ENCODE measurements around the gene COL24A1. TPM values are rescaled to one million over a fixed set of nuclear protein-coding genes. Genes with fewer than 3 reads are reported as not detected.

Gene COL24A1
- total RNA-seq, 1 donor from 2014 or later: 0.21 TPM

- no peak for TF ChIP-seq CTCF (IDR thresholded peaks at IDR 0.05; ENCODE audit: insufficient read depth, low read length, poor library complexity, severe bottlenecking)
- H3K27me3 ChIP-seq (ENCODE audit: control insufficient read depth, insufficient read depth, low read length): no peaks in the 10 kb centered on the region
- H3K4me3 ChIP-seq (ENCODE audit: low read depth, low read length): no peak overlapping the region
- peak; percentile 7 for DNase-seq (ENCODE audit: low read depth)
- no peaks in the 10 kb centered on the region for H3K36me3 ChIP-seq (ENCODE audit: control insufficient read depth, insufficient read depth, low read length)
Observed at GRCh38 chr1:85992791-85993190, 163.8 kb downstream of the COL24A1 start.

GRCh38 chr1:85991261-85991660, 165.3 kb downstream of the COL24A1 start:
- TF ChIP-seq CTCF (IDR thresholded peaks at IDR 0.05; ENCODE audit: insufficient read depth, low read length, poor library complexity, severe bottlenecking): no peak
- Histone ChIP-seq H3K27me3 (ENCODE audit: control insufficient read depth, insufficient read depth, low read length) (no peaks in the 10 kb centered on the region), H3K36me3 (ENCODE audit: control insufficient read depth, insufficient read depth, low read length) (no peaks in the 10 kb centered on the region), H3K4me3 (ENCODE audit: low read depth, low read length) (no peak overlapping the region)
- no peak for DNase-seq (ENCODE audit: low read depth)

- no peak for DNase-seq (ENCODE audit: low read depth)
- no peaks in the 10 kb centered on the region for H3K36me3 ChIP-seq (ENCODE audit: control insufficient read depth, insufficient read depth, low read length)
- no peak overlapping the region for H3K4me3 ChIP-seq (ENCODE audit: low read depth, low read length)
- no peaks in the 10 kb centered on the region for H3K27me3 ChIP-seq (ENCODE audit: control insufficient read depth, insufficient read depth, low read length)
- no peak for TF ChIP-seq CTCF (IDR thresholded peaks at IDR 0.05; ENCODE audit: insufficient read depth, low read length, poor library complexity, severe bottlenecking)
Observed at GRCh38 chr1:85984636-85985035, 171.9 kb downstream of the COL24A1 start.

GRCh38 chr1:85983316-85983715, 173.3 kb downstream of the COL24A1 start:
- TF ChIP-seq CTCF (IDR thresholded peaks at IDR 0.05; ENCODE audit: insufficient read depth, low read length, poor library complexity, severe bottlenecking): no peak
- Histone ChIP-seq H3K36me3 (ENCODE audit: control insufficient read depth, insufficient read depth, low read length) (no peaks in the 10 kb centered on the region), H3K4me3 (ENCODE audit: low read depth, low read length) (no peak overlapping the region), H3K27me3 (ENCODE audit: control insufficient read depth, insufficient read depth, low read length) (no peaks in the 10 kb centered on the region)
- no peak for DNase-seq (ENCODE audit: low read depth)

- H3K4me3 ChIP-seq (ENCODE audit: low read depth, low read length): no peak overlapping the region
- TF ChIP-seq CTCF (IDR thresholded peaks at IDR 0.05; ENCODE audit: insufficient read depth, low read length, poor library complexity, severe bottlenecking): no peak
- H3K27me3 ChIP-seq (ENCODE audit: control insufficient read depth, insufficient read depth, low read length): no peaks in the 10 kb centered on the region
- no peaks in the 10 kb centered on the region for H3K36me3 ChIP-seq (ENCODE audit: control insufficient read depth, insufficient read depth, low read length)
- DNase-seq (ENCODE audit: low read depth): no peak
Observed at GRCh38 chr1:85976516-85977205, 179.9 kb downstream of the COL24A1 start.

GRCh38 chr1:85975912-85976371, 180.6 kb downstream of the COL24A1 start:
- H3K36me3 ChIP-seq (ENCODE audit: control insufficient read depth, insufficient read depth, low read length): no peaks in the 10 kb centered on the region
- no peak for DNase-seq (ENCODE audit: low read depth)

More at GRCh38 chr1:85975912-85976371, 180.6 kb downstream of the COL24A1 start:
- no peak for TF ChIP-seq CTCF (IDR thresholded peaks at IDR 0.05; ENCODE audit: insufficient read depth, low read length, poor library complexity, severe bottlenecking)
- Histone ChIP-seq H3K27me3 (ENCODE audit: control insufficient read depth, insufficient read depth, low read length) (no peaks in the 10 kb centered on the region), H3K4me3 (ENCODE audit: low read depth, low read length) (no peak overlapping the region)

Measured in kidney epithelial cell (primary cell).